Activated naive CD8-positive, alpha-beta T cell treated with anti-CD3 and anti-CD28 coated beads, Interleukin-2, amount 50 U/mL, for 16 hours (primary cell): ENCODE data around the gene R3HCC1L.
"Not testable (repeated sequence)": the region's sequence is repeated elsewhere in the genome, so short reads cannot be mapped to it uniquely, and the experiment has no call there.

ENCODE experiments used
- DNase-seq: peaks from one replicate; pipeline ENCODE4 v3.0.0-alpha.2; 2020; ENCODE audit warnings: low read depth, low spot score

R3HCC1L gene

GRCh38 chr10:98131619-98132018, 2.8 kb upstream of the R3HCC1L start:
- DNase-seq: no peak

DNA sequence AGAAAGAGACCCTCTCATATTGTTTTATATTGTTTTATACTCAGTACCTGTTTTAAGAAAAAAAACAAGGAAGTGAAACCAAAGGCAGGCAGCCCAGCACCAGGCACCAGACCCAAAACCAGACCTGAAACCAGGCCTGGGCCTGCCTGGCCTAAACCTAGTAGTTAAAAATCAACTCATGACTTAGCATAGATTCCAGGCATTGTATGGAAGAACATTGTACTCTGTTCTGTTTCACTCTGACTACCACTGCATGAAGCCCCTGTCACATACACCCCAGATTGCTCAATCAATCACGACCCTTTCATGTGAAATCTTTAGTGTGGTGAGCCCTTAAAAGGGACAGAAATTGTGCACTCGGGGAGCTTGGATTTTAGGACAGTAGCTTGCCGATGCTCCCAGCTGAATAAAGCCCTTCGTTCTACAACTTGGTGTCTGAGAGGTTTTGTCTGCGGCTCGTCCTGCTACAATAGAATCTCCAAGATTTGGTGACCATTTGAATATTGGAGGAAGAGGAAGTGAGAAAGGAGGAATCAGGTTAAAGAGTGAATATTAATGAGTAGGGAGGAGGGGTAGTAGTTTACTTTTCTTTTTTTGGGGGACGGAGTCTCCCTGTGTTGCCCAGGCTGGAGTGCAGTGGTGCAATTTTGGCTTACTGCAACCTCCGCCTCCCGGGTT, 1.2 kb upstream of the R3HCC1L start:
- DNase-seq: not testable (repeated sequence)

DNA sequence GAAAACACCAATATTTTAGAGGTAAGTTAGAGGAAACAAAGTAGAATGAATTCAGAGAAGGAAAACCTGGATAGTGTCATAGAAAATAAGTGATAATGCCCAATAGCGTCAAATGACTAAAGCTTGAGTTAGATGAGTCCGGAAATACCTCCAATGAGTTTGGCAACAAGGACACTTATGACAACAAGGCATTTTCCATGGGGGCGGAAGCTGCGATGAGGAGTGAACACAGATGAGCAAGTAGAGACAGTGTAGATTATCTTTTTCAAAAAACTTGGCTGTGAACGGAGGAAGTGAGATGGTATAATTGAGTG, 383 bp upstream of the R3HCC1L start:
- no peak for DNase-seq

DNA sequence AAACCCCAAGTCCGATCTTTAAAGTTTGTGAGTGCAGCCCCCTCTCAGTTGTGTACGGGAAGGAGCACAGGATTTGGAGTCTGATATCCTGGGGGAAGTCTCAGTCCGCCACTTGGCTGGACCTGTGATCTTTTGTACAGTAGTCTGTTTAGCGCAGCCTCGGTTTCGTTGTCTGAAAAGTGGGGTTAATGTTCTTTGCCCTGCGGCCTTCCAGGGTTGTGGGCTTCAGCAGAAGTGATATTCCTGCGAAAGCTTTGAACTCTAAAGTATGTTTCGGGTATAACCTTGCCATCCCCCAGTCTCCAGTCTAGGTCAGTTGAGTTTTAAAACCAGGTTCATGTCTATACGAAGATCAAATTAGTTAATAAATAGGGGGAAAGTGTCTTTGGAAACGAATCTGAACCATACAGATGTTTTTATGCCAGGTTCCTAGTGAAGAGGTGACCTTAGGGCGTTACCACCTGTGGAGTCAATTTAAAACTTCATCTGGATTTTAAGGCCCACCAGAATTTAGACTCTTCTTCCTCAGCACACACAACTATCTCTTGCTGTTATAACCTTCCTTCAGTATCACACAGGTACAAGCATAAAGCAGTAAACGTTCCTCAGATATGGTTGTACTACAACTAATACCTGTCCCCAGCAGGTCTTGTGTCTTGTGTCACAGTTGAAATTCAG, 904 bp downstream of the R3HCC1L start:
- no peak for DNase-seq

DNA sequence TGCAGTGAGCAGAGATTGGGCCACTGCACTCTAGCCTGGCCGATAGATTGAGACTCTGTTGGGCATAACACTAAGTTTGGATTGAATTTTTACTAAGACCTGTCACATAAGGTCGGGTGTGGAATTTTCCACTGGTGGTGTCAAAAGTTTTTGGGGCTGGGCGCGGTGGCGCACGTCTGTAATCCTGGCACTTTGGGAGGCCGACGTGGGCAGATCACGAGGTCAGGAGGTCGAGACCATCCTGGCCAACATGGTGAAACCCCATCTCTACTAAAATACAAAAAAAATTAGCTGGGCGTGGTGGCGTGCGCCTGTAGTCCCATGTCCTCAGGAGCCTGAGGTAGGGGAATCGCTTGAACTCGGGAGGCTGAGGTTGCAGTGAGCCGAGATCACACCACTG, 2.3 kb downstream of the R3HCC1L start:
- DNase-seq: not testable (repeated sequence)

GRCh38 chr10:98138031-98138430, 3.6 kb downstream of the R3HCC1L start:
- no peak for DNase-seq

GRCh38 chr10:98139431-98139830, 5.0 kb downstream of the R3HCC1L start:
- no peak for DNase-seq

- DNase-seq: no peak
These were observed 7.1 kb downstream of the R3HCC1L start for GRCh38 chr10:98141484-98142073.

- DNase-seq: no peak
These were observed 10.5 kb downstream of the R3HCC1L start for GRCh38 chr10:98144985-98145384.

- DNase-seq: no peak
These were observed 15.4 kb downstream of the R3HCC1L start for GRCh38 chr10:98149858-98150257.

GRCh38 chr10:98150544-98150943, 16.1 kb downstream of the R3HCC1L start:
- no peak for DNase-seq

DNA sequence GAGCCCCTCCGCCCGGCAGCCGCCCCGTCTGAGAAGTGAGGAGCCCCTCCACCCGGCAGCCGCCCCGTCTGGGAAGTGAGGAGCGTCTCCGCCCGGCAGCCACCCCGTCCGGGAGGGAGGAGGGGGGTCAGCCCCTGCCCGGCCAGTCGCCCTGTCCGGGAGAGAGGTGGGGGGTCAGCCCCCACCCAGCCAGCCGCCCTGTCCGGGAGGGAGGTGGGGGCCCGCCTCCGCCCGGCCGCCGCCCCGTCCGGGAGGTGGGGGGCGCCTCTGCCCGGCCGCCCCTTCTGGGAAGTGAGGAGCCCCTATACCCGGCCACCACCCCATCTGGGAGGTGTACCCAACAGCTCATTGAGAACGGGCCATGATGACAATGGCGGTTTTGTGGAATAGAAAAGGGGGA, 18.3 kb downstream of the R3HCC1L start:
- DNase-seq: not testable (repeated sequence)

- not testable (repeated sequence) for DNase-seq
These were observed 18.9 kb downstream of the R3HCC1L start for GRCh38 chr10:98153213-98153958.

- DNase-seq: no peak
These were observed 19.6 kb downstream of the R3HCC1L start for GRCh38 chr10:98154076-98154475.

DNA sequence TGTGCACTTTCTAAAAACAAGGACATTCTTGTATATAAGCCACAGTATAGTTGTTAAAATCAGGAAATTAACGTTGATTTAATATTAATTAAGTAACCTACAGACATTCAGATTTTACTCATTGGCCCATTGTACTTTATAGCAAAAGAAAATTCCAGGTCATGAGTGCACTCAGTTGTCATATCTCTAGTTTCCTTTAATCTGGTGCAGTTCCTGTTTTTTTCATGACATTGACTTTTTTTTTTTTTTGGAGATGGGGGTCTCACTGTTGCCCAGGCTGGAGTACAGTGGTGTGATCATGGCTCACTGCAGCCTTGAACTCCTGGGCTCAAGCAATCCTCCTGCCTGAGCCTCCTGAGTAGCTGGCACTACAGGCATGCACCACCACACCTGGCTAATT, 24.1 kb downstream of the R3HCC1L start:
- no peak for DNase-seq

- DNase-seq: no peak
These were observed 29.5 kb downstream of the R3HCC1L start for GRCh38 chr10:98163941-98164340.

DNA sequence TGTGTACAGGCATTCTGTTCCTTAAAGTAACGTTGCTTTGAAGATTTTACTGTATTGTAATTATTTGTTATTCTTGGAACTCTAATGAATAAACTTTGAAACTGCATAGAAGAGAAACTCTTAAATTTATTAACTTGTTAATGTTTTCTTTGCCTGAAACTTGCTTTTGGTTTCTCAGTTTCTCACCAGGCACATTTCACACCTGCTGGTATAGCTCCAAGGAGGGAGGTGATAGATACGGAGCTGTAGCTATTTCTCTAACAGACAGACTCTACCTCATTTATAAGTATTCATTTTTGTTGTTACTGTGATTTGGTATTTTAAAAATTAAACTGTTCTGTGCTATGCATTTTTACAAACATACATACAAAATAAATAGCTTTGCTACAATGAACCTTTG, 32.7 kb downstream of the R3HCC1L start:
- DNase-seq: no peak

DNA sequence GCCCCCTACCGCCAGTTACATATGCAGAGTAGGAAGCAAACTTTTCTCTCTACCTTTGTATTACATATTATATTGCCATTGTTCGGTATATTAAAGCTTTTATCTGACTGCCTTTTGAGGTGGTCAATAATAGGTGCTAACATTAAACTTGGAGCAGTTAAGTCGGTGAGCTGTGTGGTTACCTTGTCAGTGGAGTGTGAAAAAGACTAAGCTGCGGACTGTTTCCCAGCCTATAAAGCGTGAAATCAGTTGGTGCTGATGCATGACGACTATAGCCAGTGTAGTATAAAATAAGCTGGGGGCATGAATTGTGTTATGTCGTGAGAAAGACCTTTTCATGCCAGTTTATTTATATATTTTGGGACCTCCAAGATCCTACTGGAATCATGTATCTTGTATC, 33.7 kb downstream of the R3HCC1L start:
- DNase-seq: no peak

DNA sequence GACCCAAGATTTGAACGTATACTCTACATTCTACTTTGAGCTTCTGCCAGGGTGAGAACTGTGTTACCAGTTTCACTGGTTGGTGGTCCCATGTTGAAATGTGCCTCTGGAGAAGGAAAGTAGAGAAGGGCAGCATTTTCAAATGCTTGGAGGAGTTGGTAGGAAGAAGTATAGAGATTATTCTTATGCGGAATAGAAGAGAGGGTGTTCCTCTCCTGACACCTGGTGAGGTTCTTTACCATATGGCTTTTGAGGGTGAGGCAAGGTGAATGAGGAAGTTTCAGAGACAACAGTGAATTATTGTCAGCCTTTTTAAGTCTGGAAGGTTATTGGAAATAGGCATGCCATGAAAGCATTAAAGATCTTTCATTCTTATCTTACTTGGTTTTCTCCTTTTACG, 34.3 kb downstream of the R3HCC1L start:
- no peak for DNase-seq

DNA sequence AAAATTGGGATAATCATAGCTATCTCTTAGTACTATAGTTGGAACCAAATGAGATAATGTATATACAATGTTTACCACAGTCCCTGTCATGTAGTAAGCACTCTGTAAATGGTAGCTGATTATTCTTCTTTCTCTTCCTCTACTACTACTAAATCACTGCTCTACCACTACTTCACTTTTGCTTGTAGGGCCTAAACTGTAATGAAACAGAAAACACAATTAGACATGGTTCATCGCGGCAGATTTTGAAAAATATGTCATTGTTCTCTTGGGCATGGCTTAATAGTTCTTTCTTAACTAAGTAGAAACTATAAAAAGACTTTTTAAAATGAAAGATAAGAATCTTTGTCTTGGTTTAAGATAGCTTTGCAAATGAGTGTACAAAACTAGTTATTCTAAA, 34.9 kb downstream of the R3HCC1L start:
- DNase-seq: no peak

DNA sequence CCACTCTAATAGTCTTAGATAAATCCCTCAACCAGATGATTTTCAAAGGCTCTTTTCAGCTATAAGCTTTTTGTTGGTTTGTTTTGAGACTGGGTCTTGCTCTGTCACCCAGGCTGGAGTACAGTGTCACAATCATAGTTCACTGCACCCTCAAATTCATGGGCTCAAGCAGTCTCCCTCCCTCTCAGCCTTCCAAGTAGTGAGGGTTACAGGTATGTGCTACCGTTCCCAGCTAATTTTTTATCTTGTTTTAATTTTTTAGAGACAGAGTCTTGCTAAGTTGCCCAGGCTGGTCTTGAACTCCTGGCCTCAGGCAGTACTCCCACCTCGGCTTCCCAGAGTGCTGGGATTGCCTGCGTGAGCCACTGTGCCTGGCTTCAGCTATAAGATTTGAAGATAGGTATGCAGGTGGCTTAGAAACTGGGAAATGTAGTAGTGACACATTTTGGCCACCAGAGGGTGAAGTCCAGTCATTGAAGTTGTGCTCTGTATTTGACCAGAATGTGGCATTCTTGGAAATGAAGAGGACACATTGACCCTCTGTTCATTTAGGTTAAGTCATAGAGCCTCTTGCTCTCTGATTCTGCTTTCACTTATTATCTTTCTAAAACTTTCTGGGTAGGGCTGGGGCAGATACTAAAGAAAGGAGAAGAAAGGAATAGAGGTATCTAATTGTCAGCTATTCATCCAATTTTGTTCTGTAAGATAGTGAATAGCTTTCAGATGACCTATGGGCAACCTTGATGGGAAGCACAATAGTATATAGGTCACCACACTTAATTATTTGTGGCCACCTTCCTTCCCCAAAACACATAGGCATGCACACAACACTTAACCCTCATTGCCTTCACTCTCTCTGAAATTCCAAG, 36.0 kb downstream of the R3HCC1L start:
- DNase-seq: no peak

DNA sequence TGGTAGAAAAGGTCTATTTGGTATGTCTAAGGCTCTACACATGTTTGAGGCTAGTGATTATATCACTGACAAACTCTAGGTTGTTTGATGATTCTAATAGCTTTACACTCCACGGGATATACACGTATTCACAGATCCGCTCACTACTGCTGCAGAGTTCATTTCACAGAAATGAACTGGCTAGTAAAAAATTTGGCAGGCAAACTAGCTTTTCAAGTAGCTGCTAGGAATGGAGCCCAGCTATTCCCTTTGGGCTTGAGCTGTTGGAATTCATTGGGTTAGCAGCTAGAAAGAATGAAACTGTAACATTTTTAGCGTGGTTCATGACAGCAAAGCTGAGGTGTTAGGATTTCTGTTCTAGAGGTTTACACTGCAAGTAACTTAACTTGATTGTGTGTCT, 37.6 kb downstream of the R3HCC1L start:
- DNase-seq: no peak
